ENCODE results near the gene JOSD1.
A peak's percentile ranks its signal among the peaks of the same experiment; 100 is the strongest.

JOSD1 gene

DNA sequence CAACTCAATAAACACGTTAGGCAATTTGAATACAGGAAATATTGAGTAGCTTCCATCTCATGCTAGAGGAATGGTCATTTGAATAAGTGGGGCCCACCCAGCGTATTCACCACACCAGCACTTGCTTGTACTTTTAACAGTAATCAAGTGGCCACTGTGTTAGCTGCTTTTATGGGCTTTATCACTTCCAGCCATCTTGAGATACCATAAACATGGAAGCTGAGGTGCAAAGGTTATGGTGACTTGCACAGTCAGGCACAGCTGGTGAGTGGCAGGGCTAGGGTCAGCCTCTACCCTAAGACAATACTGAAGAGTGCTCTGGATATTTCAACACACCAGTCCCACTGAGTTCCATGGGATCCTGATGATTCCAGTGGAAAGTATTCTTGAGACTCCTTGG lies 6.7 kb downstream of the JOSD1 start:
- TF ChIP-seq CTCF (IDR thresholded peaks at IDR 0.05; ENCODE audit: borderline replicate concordance, insufficient read depth, low read depth, low read length): no peak
- H3K4me3 ChIP-seq (ENCODE audit: low read depth, low read length): no peak overlapping the region

GRCh38 chr22:38689651-38690050 lies 11.1 kb downstream of the JOSD1 start:
- TF ChIP-seq CTCF (IDR thresholded peaks at IDR 0.05; ENCODE audit: borderline replicate concordance, insufficient read depth, low read depth, low read length): no peak
- H3K4me3 ChIP-seq (ENCODE audit: low read depth, low read length): no peak overlapping the region

DNA sequence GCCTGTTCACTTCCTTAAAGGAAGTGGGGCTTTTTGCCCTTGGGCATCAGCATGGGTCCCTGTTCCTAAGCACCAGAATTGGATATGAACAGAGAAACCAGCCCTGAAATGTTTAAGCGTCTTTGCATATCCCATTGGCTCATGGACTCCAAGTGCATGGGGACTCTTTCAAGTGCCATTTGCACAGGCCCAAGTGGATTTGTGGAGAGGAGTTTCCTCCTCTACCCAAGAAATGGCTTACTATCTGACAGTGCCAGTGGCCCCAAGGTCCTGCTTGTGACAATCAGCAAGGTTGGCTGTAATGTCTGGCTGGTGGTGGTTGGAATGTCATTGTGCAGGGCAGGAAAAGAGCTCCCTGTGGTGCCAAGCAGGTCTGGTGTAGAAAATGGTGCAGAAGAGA lies 15.0 kb downstream of the JOSD1 start:
- H3K4me3 ChIP-seq (ENCODE audit: low read depth, low read length): no peak overlapping the region
- no peak for TF ChIP-seq CTCF (IDR thresholded peaks at IDR 0.05; ENCODE audit: borderline replicate concordance, insufficient read depth, low read depth, low read length)

GRCh38 chr22:38684895-38685294 lies 15.8 kb downstream of the JOSD1 start:
- H3K4me3 ChIP-seq (ENCODE audit: low read depth, low read length): no peak overlapping the region
- no peak for TF ChIP-seq CTCF (IDR thresholded peaks at IDR 0.05; ENCODE audit: borderline replicate concordance, insufficient read depth, low read depth, low read length)

DNA sequence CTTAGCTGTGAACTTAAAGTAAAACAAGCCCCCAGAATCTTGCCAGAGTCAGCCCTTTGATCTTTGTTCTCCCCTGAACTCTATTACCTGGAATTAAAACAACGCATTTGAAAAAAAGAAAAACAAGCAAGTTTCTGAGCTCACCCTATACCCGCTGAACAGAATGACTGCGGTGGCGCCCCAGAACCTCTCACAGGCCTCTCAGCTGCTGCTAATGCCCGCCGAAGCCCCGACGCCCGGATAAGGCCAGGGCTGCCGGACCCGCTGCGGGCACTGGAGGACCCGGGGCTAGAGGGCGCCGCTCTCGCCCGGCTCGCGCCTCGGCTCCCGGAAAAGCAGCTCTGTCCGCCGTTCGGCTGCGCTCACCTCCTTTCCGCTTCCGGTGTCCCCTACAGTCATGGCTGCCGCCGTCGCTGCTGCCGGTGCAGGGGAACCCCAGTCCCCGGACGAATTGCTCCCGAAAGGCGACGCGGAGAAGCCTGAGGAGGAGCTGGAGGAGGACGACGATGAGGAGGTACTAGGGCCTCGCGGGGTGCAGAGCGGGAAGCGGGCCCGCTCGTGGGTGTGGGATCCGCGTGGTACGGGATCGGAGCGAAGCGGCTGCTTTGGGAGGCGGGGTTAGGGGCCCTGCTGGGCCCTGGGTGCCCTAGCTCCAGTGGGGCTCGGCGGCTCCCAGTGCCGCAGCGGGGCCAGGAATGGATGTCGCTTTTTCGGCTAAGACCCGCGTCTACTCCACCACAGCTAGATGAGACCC lies 19.0 kb downstream of the JOSD1 start, which contains the start of gene TOMM22:
Gene TOMM22 (plus strand): TSS at position 376 of the 754 bp plus-strand sequence. CDS start 22 bp downstream, at position 398.
- TF ChIP-seq CTCF (IDR thresholded peaks at IDR 0.05; ENCODE audit: borderline replicate concordance, insufficient read depth, low read depth, low read length): peak; percentile 75
- H3K4me3 ChIP-seq (ENCODE audit: low read depth, low read length): peak within 1 kb of the TSS; percentile 98

GRCh38 chr22:38675833-38676232 lies 24.9 kb downstream of the JOSD1 start:
- no peak for TF ChIP-seq CTCF (IDR thresholded peaks at IDR 0.05; ENCODE audit: borderline replicate concordance, insufficient read depth, low read depth, low read length)
- H3K4me3 ChIP-seq (ENCODE audit: low read depth, low read length): no peak overlapping the region

GRCh38 chr22:38674888-38675287 lies 25.9 kb downstream of the JOSD1 start:
- TF ChIP-seq CTCF (IDR thresholded peaks at IDR 0.05; ENCODE audit: borderline replicate concordance, insufficient read depth, low read depth, low read length): no peak
- H3K4me3 ChIP-seq (ENCODE audit: low read depth, low read length): no peak overlapping the region

All from GM12875 (cell line).